Sigmoid colon (tissue), 7 donors: ENCODE data around the gene DDX25. TPM values are rescaled to one million over a fixed set of nuclear protein-coding genes. Genes with fewer than 3 reads are reported as not detected.
A peak's percentile ranks its signal among the peaks of the same experiment; 100 is the strongest.

Experiments
- DNase-seq: peaks from one replicate; pipeline ENCODE4 v3.0.0-alpha.2; 2019
- H3K27ac ChIP-seq, 4 donors: fragments of 200-600 bp; sonication (generic); one replicate each; pipeline ENCODE4 v1.5.1; 2016 to 2019; ENCODE audit warnings: mild to moderate bottlenecking in 1 of 4
- H3K27me3 ChIP-seq, 3 donors: fragments of 200-600 bp; sonication (generic); one replicate each; pipeline ENCODE4 v1.5.1; 2019; ENCODE audit warnings: mild to moderate bottlenecking in 1 of 3
- H3K36me3 ChIP-seq, 4 donors: fragments of 200-600 bp; sonication (generic); one replicate each; pipeline ENCODE4 v1.5.1; 2016 to 2019
- H3K4me1 ChIP-seq, 4 donors: fragments of 200-600 bp; sonication (generic); one replicate each; pipeline ENCODE4 v1.5.1; 2017 to 2019
- H3K4me3 ChIP-seq, 4 donors: fragments of 200-600 bp; sonication (generic); one replicate each; pipeline ENCODE4 v1.5.1; 2017 to 2019; ENCODE audit warnings: mild to moderate bottlenecking in 2 of 4, moderate library complexity in 1 of 4
- H3K9me3 ChIP-seq, 4 donors: fragments of 200-600 bp in 3 of 4; sonication (generic) in 3 of 4; one replicate each; pipeline versions ENCODE4 v1.5.1 to v1.6.1; 2013 to 2019
- CTCF ChIP-seq, 4 experiments: fragments of 450-650 bp in 3 of 4; fragments of 200-600 bp in 1 of 4; IDR thresholded peaks; one replicate each; pipeline ENCODE4 v1.5.1; 2016 to 2019; ENCODE audit warnings: antibody characterized with exemption in 4 of 4, mild to moderate bottlenecking in 3 of 4, moderate library complexity in 2 of 4
- EP300 ChIP-seq, 4 donors: sonication (generic); formaldehyde crosslinking; IDR thresholded peaks; one replicate each; pipeline ENCODE4 v1.6.1; 2017; ENCODE audit warnings: antibody characterized with exemption in 4 of 4
- POLR2A ChIP-seq, 2 donors: fragments of 450-650 bp; IDR thresholded peaks; one replicate each; pipeline ENCODE4 v1.6.1; 2016; ENCODE audit warnings: antibody characterized with exemption in 2 of 2, mild to moderate bottlenecking in 2 of 2, moderate library complexity in 2 of 2
- POLR2AphosphoS5 ChIP-seq, 4 donors: sonication (generic); formaldehyde crosslinking; IDR thresholded peaks; one replicate each; pipeline ENCODE4 v1.6.1; 2017; ENCODE audit warnings: antibody characterized with exemption in 4 of 4
- WGBS, 2 donors: extraction: QIAGEN DNeasy Blood & Tissue Kit; methylation state at CpG; one replicate each; pipeline ENCODE4 v1.1.7; 2013; 5-methylcytosine and 5-hydroxymethylcytosine counted together
- intact Hi-C: fragments of 100-400 bp; cut with DNase I; formaldehyde crosslinking; loops from one replicate; pipeline ENCODE4 v1.15.1; 2023
- polyA plus RNA-seq, 3 donors: library from polyadenylated mRNA; stranded (reverse); fragments of 200-250 nt; gene quantifications; one replicate each; pipeline ENCODE4 v1.2.3, GENCODE V29; 2013
- total RNA-seq, 4 donors: library from RNA; depleted of rRNA; stranded (reverse); fragments of >200 nt; gene quantifications; one replicate each; pipeline ENCODE4 v1.1.0, GENCODE V29; 2016
- donor health status: healthy with polysubstance abuse.
- donor health status: Bipolar disorder and iron deficiency.
- donor health status: healthy.

DDX25 gene
- total and polyA plus RNA-seq, 7 donors = 0.14 to 1.7 (median 0.42) TPM; not detected in 1

- Histone ChIP-seq H3K4me1 (peaks cover 0 to 29% (median 18%) of the 10 kb centered on the region in 4 donors), H3K9me3 (no peaks in the 10 kb centered on the region), H3K36me3 (no peaks in the 10 kb centered on the region), H3K27ac (no peak overlapping the region), H3K27me3 (no peaks in the 10 kb centered on the region), H3K4me3 (no peak overlapping the region)
- 66 to 68% methylated on average over 12 of the region's 12 CpGs for WGBS, 2 donors
- TF ChIP-seq CTCF (IDR thresholded peaks at IDR 0.05) (no peak), POLR2AphosphoS5 (IDR thresholded peaks at IDR 0.05) (no peak), POLR2A (IDR thresholded peaks at IDR 0.05) (no peak), EP300 (IDR thresholded peaks at IDR 0.05) (no peak)
- intact Hi-C loops = no loop called here
- DNase-seq = no peak
These were observed 28.9 kb downstream of the DDX25 start for GRCh38 chr11:125933030-125933813.

- Histone ChIP-seq H3K27ac (no peak overlapping the region), H3K9me3 (no peaks in the 10 kb centered on the region), H3K4me1 (peaks cover 0 to 42% (median 25%) of the 10 kb centered on the region in 4 donors), H3K27me3 (no peaks in the 10 kb centered on the region), H3K4me3 (no peak overlapping the region), H3K36me3 (no peaks in the 10 kb centered on the region)
- intact Hi-C loops = no loop called here
- TF ChIP-seq POLR2AphosphoS5 (IDR thresholded peaks at IDR 0.05) (no peak), CTCF (IDR thresholded peaks at IDR 0.05) (no peak), POLR2A (IDR thresholded peaks at IDR 0.05) (no peak), EP300 (IDR thresholded peaks at IDR 0.05) (no peak)
- 90 to 96% methylated on average over 8 of the region's 8 CpGs for WGBS, 2 donors
- DNase-seq = no peak
These were observed 30.2 kb downstream of the DDX25 start for GRCh38 chr11:125934473-125934872.

GRCh38 chr11:125935056-125935455, 30.7 kb downstream of the DDX25 start:
- Histone ChIP-seq H3K27ac (no peak overlapping the region), H3K36me3 (no peaks in the 10 kb centered on the region), H3K4me1 (peaks cover 0 to 42% (median 25%) of the 10 kb centered on the region in 4 donors), H3K9me3 (no peaks in the 10 kb centered on the region), H3K4me3 (no peak overlapping the region), H3K27me3 (no peaks in the 10 kb centered on the region)
- TF ChIP-seq EP300 (IDR thresholded peaks at IDR 0.05) = no peak
- TF ChIP-seq CTCF (IDR thresholded peaks at IDR 0.05) = no peak
- TF ChIP-seq POLR2A (IDR thresholded peaks at IDR 0.05) = no peak
- no peak for TF ChIP-seq POLR2AphosphoS5 (IDR thresholded peaks at IDR 0.05)
- DNase-seq = no peak
- WGBS, 2 donors = 93 to 96% methylated on average over 2 of the region's 2 CpGs
- intact Hi-C loops = no loop called here

- intact Hi-C loops = no loop called here
- no peak overlapping the region for H3K4me3 ChIP-seq
- H3K27me3 ChIP-seq = no peaks in the 10 kb centered on the region
- H3K36me3 ChIP-seq = no peaks in the 10 kb centered on the region
- H3K4me1 ChIP-seq = peaks cover 0 to 42% (median 25%) of the 10 kb centered on the region in 4 donors
- 52 to 71% methylated on average over 12 of the region's 12 CpGs for WGBS, 2 donors
- peak; percentile 62 for DNase-seq
- TF ChIP-seq EP300 (IDR thresholded peaks at IDR 0.05) = no peak
- peak in 2 of 4 donors; percentile 24 to 34 for TF ChIP-seq POLR2AphosphoS5 (IDR thresholded peaks at IDR 0.05)
- TF ChIP-seq CTCF (IDR thresholded peaks at IDR 0.05) = no peak
- TF ChIP-seq POLR2A (IDR thresholded peaks at IDR 0.05) = no peak
- H3K9me3 ChIP-seq = no peaks in the 10 kb centered on the region
- H3K27ac ChIP-seq = peak overlapping the region in 1 of 4 donors; percentile 1
These were observed 31.4 kb downstream of the DDX25 start for GRCh38 chr11:125935618-125936199.
